GM13977 (cell line): ENCODE data around the gene DTD2.

Experiments
- DNase-seq: peaks from one replicate; pipeline ENCODE4 v3.0.0; 2012; ENCODE audit warnings: low spot score
- in situ Hi-C: fragments of 300-500 bp; cut with MboI; formaldehyde crosslinking; loops from one replicate; pipeline ENCODE4 v1.12.0; 2022; ENCODE audit warnings: low sequenced_read_pairs, low pct_unique_long_range_greater_than_20kb, mixed read lengths, inconsistent platforms; ENCODE audit not compliant: unreplicated experiment
- TF ChIP-seq, protein P1 (sequence below): IDR thresholded peaks from 2 replicates; pipeline ENCODE4 v1.5.1; 2012; ENCODE audit warnings: mild to moderate bottlenecking, control low read depth; ENCODE audit not compliant: insufficient read depth; ENCODE audit errors: extremely low read depth, missing control alignments

DTD2 gene

DNA sequence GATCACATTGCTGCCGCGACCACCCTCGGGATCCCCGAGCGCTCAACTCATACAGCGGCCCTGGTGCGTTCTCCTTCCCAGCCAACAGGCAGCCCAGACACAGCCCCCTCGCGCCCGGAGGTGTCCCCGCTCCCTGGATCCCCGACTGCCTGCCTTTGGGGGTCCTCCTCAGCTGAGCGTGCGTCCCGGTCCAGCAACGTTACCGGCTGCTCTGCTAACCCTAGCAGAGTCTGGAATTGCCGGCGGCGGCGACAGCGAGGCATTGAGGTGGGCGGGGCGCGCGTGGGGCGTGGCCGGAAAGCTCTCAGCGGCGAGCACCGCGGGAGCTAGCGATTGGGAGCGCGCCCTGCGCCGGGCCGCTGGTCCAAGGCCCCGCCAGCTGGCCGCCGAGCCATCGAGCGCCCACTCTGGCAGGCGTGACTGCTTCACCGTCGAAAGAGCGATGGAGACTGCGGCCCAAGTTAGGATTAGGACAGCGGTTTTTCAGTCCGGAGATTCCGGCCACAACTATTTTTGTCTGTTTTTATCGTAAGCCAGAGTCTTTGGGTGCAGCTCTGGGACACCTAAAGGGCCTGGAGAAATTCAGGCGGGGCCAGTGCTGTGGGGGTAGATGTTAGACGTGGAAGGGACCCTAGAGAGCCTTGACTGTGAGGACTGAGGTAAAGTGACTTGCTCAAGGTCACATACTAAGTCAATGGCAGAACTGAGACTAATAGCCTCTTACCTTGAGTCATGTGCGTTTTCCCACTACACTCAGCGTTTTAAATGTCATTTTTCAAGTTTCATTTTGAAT lies 36.8 kb downstream of the DTD2 start, which contains the start of gene HEATR5A:
HEATR5A (minus strand) TSS at position 232 of the 793 bp plus-strand sequence. CDS start 17,575 bp downstream, outside the sequence.
- in situ Hi-C loops = no loop called here

DNA sequence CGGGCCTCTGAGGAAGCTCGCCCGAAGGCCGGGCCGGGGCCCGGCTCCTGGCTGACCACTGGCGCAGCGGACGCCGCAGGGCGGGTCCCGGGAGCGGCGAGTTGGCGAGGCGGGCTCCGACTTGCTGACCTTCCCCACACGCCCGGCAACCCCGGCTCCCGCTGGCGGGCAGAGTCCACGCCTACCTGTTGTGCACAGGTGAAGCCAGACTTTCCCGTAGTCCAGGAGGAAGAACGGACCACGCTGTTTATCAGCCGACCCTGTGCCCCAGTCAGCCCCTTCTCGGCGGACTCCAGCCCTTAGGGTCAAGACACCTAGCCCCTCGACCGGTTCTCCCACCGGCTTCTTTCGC lies 37.4 kb downstream of the DTD2 start:
- TF ChIP-seq, protein P1, sequence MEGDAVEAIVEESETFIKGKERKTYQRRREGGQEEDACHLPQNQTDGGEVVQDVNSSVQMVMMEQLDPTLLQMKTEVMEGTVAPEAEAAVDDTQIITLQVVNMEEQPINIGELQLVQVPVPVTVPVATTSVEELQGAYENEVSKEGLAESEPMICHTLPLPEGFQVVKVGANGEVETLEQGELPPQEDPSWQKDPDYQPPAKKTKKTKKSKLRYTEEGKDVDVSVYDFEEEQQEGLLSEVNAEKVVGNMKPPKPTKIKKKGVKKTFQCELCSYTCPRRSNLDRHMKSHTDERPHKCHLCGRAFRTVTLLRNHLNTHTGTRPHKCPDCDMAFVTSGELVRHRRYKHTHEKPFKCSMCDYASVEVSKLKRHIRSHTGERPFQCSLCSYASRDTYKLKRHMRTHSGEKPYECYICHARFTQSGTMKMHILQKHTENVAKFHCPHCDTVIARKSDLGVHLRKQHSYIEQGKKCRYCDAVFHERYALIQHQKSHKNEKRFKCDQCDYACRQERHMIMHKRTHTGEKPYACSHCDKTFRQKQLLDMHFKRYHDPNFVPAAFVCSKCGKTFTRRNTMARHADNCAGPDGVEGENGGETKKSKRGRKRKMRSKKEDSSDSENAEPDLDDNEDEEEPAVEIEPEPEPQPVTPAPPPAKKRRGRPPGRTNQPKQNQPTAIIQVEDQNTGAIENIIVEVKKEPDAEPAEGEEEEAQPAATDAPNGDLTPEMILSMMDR = no peak
- in situ Hi-C loops = no loop called here
- peak; percentile 46 for DNase-seq

More for the DNA sequence above, 36.8 kb downstream of the DTD2 start, which contains the start of gene HEATR5A:
- peak; percentile 96 for DNase-seq
- TF ChIP-seq, protein P1 = peak; percentile 34

DNA sequence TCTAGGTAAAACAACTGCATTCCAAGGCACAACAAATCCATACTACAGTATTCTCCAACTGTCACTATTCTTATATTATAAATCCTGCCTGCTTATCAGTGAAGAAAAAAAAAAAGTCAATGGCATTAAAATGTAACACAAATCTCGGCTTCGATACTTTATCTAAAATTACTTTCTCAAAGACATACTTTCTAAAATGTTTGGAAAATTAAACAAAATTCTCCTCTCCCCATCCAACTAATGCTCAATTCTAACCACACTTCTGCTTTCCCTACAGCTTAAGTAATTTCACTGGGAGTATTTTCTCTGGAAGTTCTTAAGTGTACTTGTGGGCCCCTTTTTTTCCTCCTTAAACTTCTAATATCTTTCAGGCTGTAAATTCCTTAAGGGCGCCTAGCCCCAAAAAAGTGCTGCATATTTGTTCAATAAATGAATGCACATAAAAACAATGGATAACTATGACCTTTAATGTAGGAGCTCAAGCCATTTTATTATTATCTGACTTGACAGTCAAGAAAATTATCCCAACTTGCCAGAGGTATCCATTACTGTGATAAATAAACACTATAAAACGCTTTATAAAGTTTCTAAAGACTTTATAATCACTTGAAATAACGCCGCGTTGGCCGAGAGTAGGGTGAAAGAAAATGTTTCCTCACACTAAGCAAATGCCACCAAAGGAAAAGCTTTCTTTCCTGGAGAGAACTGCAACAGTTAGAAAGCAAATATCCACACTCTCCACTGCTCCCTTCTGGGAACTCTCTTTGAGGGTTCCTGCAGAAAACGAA lies 37.9 kb downstream of the DTD2 start:
- DNase-seq = no peak
- in situ Hi-C loops = no loop called here
- TF ChIP-seq, protein P1 = no peak

DNA sequence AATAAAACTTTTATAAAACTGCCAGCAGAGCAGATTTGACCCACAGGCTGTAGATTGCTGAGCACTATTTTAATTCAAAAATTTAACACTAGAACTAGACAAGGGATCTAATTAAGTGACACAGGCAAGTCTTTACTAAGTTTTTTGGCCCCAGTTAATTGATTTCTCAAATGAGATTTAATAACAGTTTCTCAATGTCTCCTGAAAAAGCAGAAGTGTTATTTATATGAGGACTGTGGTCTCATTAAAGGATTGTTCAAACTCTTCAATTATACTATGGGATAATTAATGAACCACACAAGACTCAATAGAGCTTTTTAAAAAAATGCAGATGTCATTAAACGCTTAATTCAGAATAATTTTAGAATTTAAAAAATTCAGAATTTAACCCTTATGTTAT lies 38.9 kb downstream of the DTD2 start:
- no peak for DNase-seq
- TF ChIP-seq, protein P1 = no peak
- in situ Hi-C loops = no loop called here

DNA sequence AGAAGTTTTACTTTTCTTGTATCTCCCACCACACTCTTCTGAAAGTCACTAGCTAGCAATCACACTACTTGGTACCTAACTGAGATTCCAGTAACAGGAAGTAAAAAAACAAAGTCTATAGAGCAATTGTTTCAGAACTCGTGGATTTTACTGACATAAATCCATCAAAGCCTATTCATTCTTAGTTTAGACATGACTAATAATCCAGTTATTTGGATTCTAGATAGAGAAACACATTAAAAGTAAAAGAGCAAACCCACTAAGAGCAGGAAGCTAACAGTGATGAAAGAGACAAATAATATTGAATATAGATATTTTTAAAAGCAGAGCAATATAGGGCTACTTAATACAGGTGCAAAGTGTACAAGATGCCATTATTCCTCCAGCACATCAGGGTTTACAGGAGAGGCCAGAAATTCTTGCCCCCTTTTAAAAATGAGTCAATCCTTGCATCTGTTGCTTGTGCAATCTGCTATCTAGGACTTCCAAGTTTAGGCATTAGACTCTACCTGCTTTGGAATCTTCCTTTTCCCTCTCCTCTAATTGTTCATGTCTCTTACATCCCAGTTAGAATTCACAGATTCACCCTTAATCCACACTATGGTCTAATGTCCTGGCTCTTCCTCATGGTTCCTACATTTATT lies 43.0 kb downstream of the DTD2 start:
- TF ChIP-seq, protein P1 = no peak
- no peak for DNase-seq
- in situ Hi-C loops = no loop called here

DNA sequence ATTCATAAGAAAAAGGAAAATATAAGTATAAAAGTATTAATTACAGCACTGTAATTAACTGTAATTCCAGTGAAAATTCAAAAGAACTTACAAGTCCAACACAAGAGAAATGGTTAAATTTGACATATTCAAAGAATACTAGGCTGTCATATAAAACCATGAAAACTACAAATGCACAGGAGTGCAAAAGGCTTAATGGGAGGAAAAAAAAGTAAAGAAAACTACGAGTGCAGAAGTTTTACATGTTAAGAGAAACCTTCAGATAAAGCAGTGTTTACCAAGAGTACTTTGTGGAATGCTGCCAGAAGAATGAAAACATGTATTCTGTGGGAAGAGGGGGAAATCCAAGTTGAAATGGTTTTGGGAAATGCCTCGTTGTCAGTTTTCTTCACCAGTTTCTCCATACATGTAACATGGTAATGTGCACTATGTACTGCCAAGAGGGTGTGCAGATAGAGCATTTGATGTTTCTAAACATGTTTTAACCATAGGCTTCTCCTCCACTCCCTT lies 46.0 kb downstream of the DTD2 start:
- in situ Hi-C loops = no loop called here
- DNase-seq = no peak
- TF ChIP-seq, protein P1 = no peak
